Kidney capillary endothelial cell (primary cell): ENCODE results near the gene DLX1.

ENCODE experiments used
- DNase-seq: peaks from one replicate; pipeline ENCODE4 v3.0.0-alpha.2; 2018; ENCODE audit warnings: low spot score

Gene DLX1

GRCh38 chr2:172087780-172088244 is 2.5 kb downstream of the DLX1 start:
- no peak for DNase-seq

- DNase-seq, result no peak
Observed at GRCh38 chr2:172088245-172089004, 3.1 kb downstream of the DLX1 start.

GRCh38 chr2:172089005-172089504 is 3.7 kb downstream of the DLX1 start:
- no peak for DNase-seq

- no peak for DNase-seq
Observed at GRCh38 chr2:172089633-172090032, 4.3 kb downstream of the DLX1 start.

- no peak for DNase-seq
Observed at GRCh38 chr2:172090044-172090961, 5.0 kb downstream of the DLX1 start.

- DNase-seq, result no peak
Observed at GRCh38 chr2:172091000-172091641, 5.8 kb downstream of the DLX1 start.

GRCh38 chr2:172091761-172092566 is 6.7 kb downstream of the DLX1 start:
- DNase-seq, result no peak

- no peak for DNase-seq
Observed at GRCh38 chr2:172092716-172093415, 7.6 kb downstream of the DLX1 start.

- DNase-seq, result no peak
Observed at GRCh38 chr2:172093416-172094293, 8.3 kb downstream of the DLX1 start.

GRCh38 chr2:172094294-172095145 is 9.2 kb downstream of the DLX1 start:
- no peak for DNase-seq

- no peak for DNase-seq
Observed at GRCh38 chr2:172095146-172095904, 10.0 kb downstream of the DLX1 start.

GRCh38 chr2:172095905-172096625 is 10.8 kb downstream of the DLX1 start:
- no peak for DNase-seq

GRCh38 chr2:172096626-172097547 is 11.6 kb downstream of the DLX1 start:
- DNase-seq, result no peak

GRCh38 chr2:172097557-172098131 is 12.3 kb downstream of the DLX1 start:
- DNase-seq, result no peak

- DNase-seq, result no peak
Observed at GRCh38 chr2:172098287-172098649, 13.0 kb downstream of the DLX1 start.
